HS-27A (cell line): ENCODE measurements around the gene AGPAT4.
"Not testable (repeated sequence)": the region's sequence is repeated elsewhere in the genome, so short reads cannot be mapped to it uniquely, and the experiment has no call there.

Experiments used
- DNase-seq: peaks from one replicate; pipeline ENCODE4 v3.0.0-alpha.2; 2012; ENCODE audit warnings: low read depth, missing footprints

Gene AGPAT4

GRCh38 chr6:161273752-161274487 is at the start of gene AGPAT4:
AGPAT4 (minus strand) TSS chr6:161274061; CDS start chr6:161232213, 41,848 bp downstream.
- peak; percentile 26 for DNase-seq

GRCh38 chr6:161319231-161319630 is 45.4 kb upstream of the AGPAT4 start:
- no peak for DNase-seq

GRCh38 chr6:161318456-161318855 is 44.6 kb upstream of the AGPAT4 start:
- no peak for DNase-seq

- DNase-seq, result no peak
Measured at GRCh38 chr6:161316531-161316930, 42.7 kb upstream of the AGPAT4 start.

- not testable (repeated sequence) for DNase-seq
Measured at GRCh38 chr6:161315246-161315917, 41.5 kb upstream of the AGPAT4 start.

- not testable (repeated sequence) for DNase-seq
Measured at GRCh38 chr6:161314541-161315245, 40.8 kb upstream of the AGPAT4 start.

GRCh38 chr6:161313940-161314509 is 40.2 kb upstream of the AGPAT4 start:
- DNase-seq, result no peak

- DNase-seq, result not testable (repeated sequence)
Measured at GRCh38 chr6:161313475-161313874, 39.6 kb upstream of the AGPAT4 start.

- not testable (repeated sequence) for DNase-seq
Measured at GRCh38 chr6:161309774-161310173, 35.9 kb upstream of the AGPAT4 start.

GRCh38 chr6:161308075-161308655 is 34.3 kb upstream of the AGPAT4 start:
- no peak for DNase-seq

- DNase-seq, result no peak
Measured at GRCh38 chr6:161305860-161306259, 32.0 kb upstream of the AGPAT4 start.

GRCh38 chr6:161303628-161304340 is 29.9 kb upstream of the AGPAT4 start:
- no peak for DNase-seq

- no peak for DNase-seq
Measured at GRCh38 chr6:161302949-161303348, 29.1 kb upstream of the AGPAT4 start.

GRCh38 chr6:161301338-161301737 is 27.5 kb upstream of the AGPAT4 start:
- DNase-seq, result no peak

- no peak for DNase-seq
Measured at GRCh38 chr6:161300823-161301222, 27.0 kb upstream of the AGPAT4 start.

GRCh38 chr6:161299726-161300125 is 25.9 kb upstream of the AGPAT4 start:
- DNase-seq, result no peak

- DNase-seq, result no peak
Measured at GRCh38 chr6:161295784-161296183, 21.9 kb upstream of the AGPAT4 start.

- DNase-seq, result no peak
Measured at GRCh38 chr6:161292650-161293281, 18.9 kb upstream of the AGPAT4 start.

GRCh38 chr6:161292145-161292544 is 18.3 kb upstream of the AGPAT4 start:
- DNase-seq, result no peak

GRCh38 chr6:161290751-161291150 is 16.9 kb upstream of the AGPAT4 start:
- DNase-seq, result no peak

GRCh38 chr6:161284653-161285052 is 10.8 kb upstream of the AGPAT4 start:
- no peak for DNase-seq
